Body of pancreas (tissue), 4 donors: ENCODE measurements around the gene ISM1. TPM values are rescaled to one million over a fixed set of nuclear protein-coding genes. Genes with fewer than 3 reads are reported as not detected.

ENCODE experiments used
- ATAC-seq: fragments of 150-250 bp; one replicate; pipeline ENCODE4 v1.9.1; 2016
- DNase-seq, 4 donors: peaks; one replicate each; pipeline ENCODE4 v3.0.0-alpha.2; 2019
- H3K27ac ChIP-seq, 4 donors: fragments of 200-600 bp; sonication (generic); 1 replicate in 3 of 4; 2 replicates in 1 of 4; pipeline versions ENCODE4 v1.5.1 to v1.6.1; 2016 to 2019; ENCODE audit warnings: mild to moderate bottlenecking in 1 of 4, mixed read lengths in 1 of 4, moderate library complexity in 1 of 4
- H3K27me3 ChIP-seq, 2 donors: fragments of 200-600 bp; sonication (generic); one replicate each; pipeline ENCODE4 v1.6.0; 2016; ENCODE audit warnings: mild to moderate bottlenecking in 1 of 2
- H3K36me3 ChIP-seq, 2 donors: fragments of 200-600 bp; sonication (generic); replicated peaks in 1 of 2; 2 replicates each; pipeline ENCODE4 v1.5.1; 2016; ENCODE audit warnings: low read depth in 2 of 2; ENCODE audit not compliant: insufficient read depth in 1 of 2
- H3K4me1 ChIP-seq: fragments of 200-600 bp; sonication (generic); one replicate; pipeline ENCODE4 v1.6.0; 2016
- H3K4me3 ChIP-seq, 2 donors: fragments of 200-600 bp; sonication (generic); 1 replicate in 1 of 2; 2 replicates in 1 of 2; pipeline ENCODE4 v1.5.1; 2016 to 2019
- H3K9me3 ChIP-seq, 3 donors: fragments of 200-600 bp; sonication (generic); 1 replicate in 2 of 3; 2 replicates in 1 of 3; pipeline ENCODE4 v1.5.1; 2016
- POLR2A ChIP-seq, 3 donors: fragments of 450-650 bp; IDR thresholded peaks; one replicate each; pipeline ENCODE4 v1.6.1; 2016; ENCODE audit warnings: antibody characterized with exemption in 3 of 3, mild to moderate bottlenecking in 2 of 3
- WGBS, 2 donors: methylation state at CpG; one replicate each; pipeline ENCODE4 v1.1.5; 2017; 5-methylcytosine and 5-hydroxymethylcytosine counted together
- intact Hi-C: fragments of 100-400 bp; cut with DNase I; formaldehyde crosslinking; loops from one replicate; pipeline ENCODE4 v1.15.1; 2023
- total RNA-seq, 2 donors: library from RNA; depleted of rRNA; stranded (reverse); fragments of >200 nt; gene quantifications; one replicate each; pipeline ENCODE4 v1.1.0, GENCODE V29; 2016
- TF ChIP-seq, protein P1 (sequence below), 7 experiments: fragments of 450-650 bp in 4 of 7; fragments of 200-600 bp in 3 of 7; sonication (generic) in 3 of 7; IDR thresholded peaks; one replicate each; pipeline ENCODE4 v1.5.1; 2016 to 2019; ENCODE audit warnings: antibody characterized with exemption in 7 of 7

Gene ISM1
- total RNA-seq, 2 donors from 2014 or later: 2.6 to 3.1 TPM

- WGBS, 2 donors: 85 to 88% methylated on average over 4 of the region's 4 CpGs
- DNase-seq: no peak
- TF ChIP-seq, protein P1, sequence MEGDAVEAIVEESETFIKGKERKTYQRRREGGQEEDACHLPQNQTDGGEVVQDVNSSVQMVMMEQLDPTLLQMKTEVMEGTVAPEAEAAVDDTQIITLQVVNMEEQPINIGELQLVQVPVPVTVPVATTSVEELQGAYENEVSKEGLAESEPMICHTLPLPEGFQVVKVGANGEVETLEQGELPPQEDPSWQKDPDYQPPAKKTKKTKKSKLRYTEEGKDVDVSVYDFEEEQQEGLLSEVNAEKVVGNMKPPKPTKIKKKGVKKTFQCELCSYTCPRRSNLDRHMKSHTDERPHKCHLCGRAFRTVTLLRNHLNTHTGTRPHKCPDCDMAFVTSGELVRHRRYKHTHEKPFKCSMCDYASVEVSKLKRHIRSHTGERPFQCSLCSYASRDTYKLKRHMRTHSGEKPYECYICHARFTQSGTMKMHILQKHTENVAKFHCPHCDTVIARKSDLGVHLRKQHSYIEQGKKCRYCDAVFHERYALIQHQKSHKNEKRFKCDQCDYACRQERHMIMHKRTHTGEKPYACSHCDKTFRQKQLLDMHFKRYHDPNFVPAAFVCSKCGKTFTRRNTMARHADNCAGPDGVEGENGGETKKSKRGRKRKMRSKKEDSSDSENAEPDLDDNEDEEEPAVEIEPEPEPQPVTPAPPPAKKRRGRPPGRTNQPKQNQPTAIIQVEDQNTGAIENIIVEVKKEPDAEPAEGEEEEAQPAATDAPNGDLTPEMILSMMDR (IDR thresholded peaks at IDR 0.05): no peak
- TF ChIP-seq POLR2A (IDR thresholded peaks at IDR 0.05): no peak
- no peak overlapping the region for H3K4me3 ChIP-seq
- intact Hi-C loops: no loop called here
- ATAC-seq: no peak
- H3K27me3 ChIP-seq: no peaks in the 10 kb centered on the region
- H3K27ac ChIP-seq: no peak overlapping the region
- no peaks in the 10 kb centered on the region for H3K9me3 ChIP-seq
- H3K4me1 ChIP-seq: no peaks in the 10 kb centered on the region
- no peaks in the 10 kb centered on the region for H3K36me3 ChIP-seq
Measured at GRCh38 chr20:13349235-13349604, 128.1 kb downstream of the ISM1 start.

Other genes with a start within 250 kb of the ISM1 start
- 10 to 100 TPM in 1 of 2 donors, 1 to 10 TPM in 1; 5.3 to 18.4 TPM for gene SPTLC3, start 212.3 kb upstream of the ISM1 start, total RNA-seq